Kidney glomerular epithelial cell (primary cell): ENCODE measurements around the gene MGAT4A.
"Not testable (repeated sequence)": the region's sequence is repeated elsewhere in the genome, so short reads cannot be mapped to it uniquely, and the experiment has no call there.

Experiments used
- DNase-seq: peaks from one replicate; lab custom pipeline; 2025; lab: John Stamatoyannopoulos, UW

MGAT4A gene

GRCh38 chr2:98607741-98608115 lies 123.2 kb downstream of the MGAT4A start:
- DNase-seq = no peak

GRCh38 chr2:98607104-98607503 lies 123.8 kb downstream of the MGAT4A start:
- DNase-seq = no peak

GRCh38 chr2:98606431-98606830 lies 124.5 kb downstream of the MGAT4A start:
- DNase-seq = no peak

- DNase-seq = no peak
Measured at GRCh38 chr2:98605076-98605475, 125.9 kb downstream of the MGAT4A start.

- no peak for DNase-seq
Measured at GRCh38 chr2:98604547-98604946, 126.4 kb downstream of the MGAT4A start.

- peak; percentile 30 for DNase-seq
Measured at GRCh38 chr2:98601532-98602132, 129.3 kb downstream of the MGAT4A start.

- DNase-seq = no peak
Measured at GRCh38 chr2:98598781-98599428, 132.0 kb downstream of the MGAT4A start.

GRCh38 chr2:98594665-98595064 lies 136.3 kb downstream of the MGAT4A start:
- not testable (repeated sequence) for DNase-seq

GRCh38 chr2:98592565-98592964 lies 138.4 kb downstream of the MGAT4A start:
- DNase-seq = no peak

- no peak for DNase-seq
Measured at GRCh38 chr2:98589489-98589888, 141.4 kb downstream of the MGAT4A start.

GRCh38 chr2:98588880-98589431 lies 142.0 kb downstream of the MGAT4A start:
- DNase-seq = no peak

GRCh38 chr2:98586551-98587140 lies 144.3 kb downstream of the MGAT4A start:
- no peak for DNase-seq

GRCh38 chr2:98585386-98585785 lies 145.5 kb downstream of the MGAT4A start:
- no peak for DNase-seq

GRCh38 chr2:98583816-98584618 lies 146.9 kb downstream of the MGAT4A start:
- no peak for DNase-seq

GRCh38 chr2:98583276-98583675 lies 147.7 kb downstream of the MGAT4A start:
- DNase-seq = no peak

GRCh38 chr2:98582523-98582922 lies 148.4 kb downstream of the MGAT4A start:
- DNase-seq = no peak

GRCh38 chr2:98580656-98581284 lies 150.2 kb downstream of the MGAT4A start:
- no peak for DNase-seq

- no peak for DNase-seq
Measured at GRCh38 chr2:98579926-98580325, 151.0 kb downstream of the MGAT4A start.

GRCh38 chr2:98578231-98578630 lies 152.7 kb downstream of the MGAT4A start:
- no peak for DNase-seq

GRCh38 chr2:98577313-98577712 lies 153.6 kb downstream of the MGAT4A start:
- no peak for DNase-seq

- no peak for DNase-seq
Measured at GRCh38 chr2:98576666-98577312, 154.1 kb downstream of the MGAT4A start.
